H9 (cell line): Measurements from ENCODE around the gene CACNA2D3. TPM values are rescaled to one million over a fixed set of nuclear protein-coding genes. Genes with fewer than 3 reads are reported as not detected.

ENCODE experiments used
- DNase-seq: peaks from one replicate; pipeline ENCODE4 v3.0.0-alpha.2; 2017
- H2AFZ ChIP-seq: one replicate; pipeline ENCODE4 v1.6.1; 2013; ENCODE audit warnings: mild to moderate bottlenecking, low read length, control low read depth, moderate library complexity
- H2AK5ac ChIP-seq: 2 replicates; pipeline ENCODE4 v1.6.1; 2013; ENCODE audit warnings: low read length, control low read depth, mixed read lengths; ENCODE audit not compliant: insufficient read length
- H2BK120ac ChIP-seq: one replicate; pipeline ENCODE4 v1.6.1; 2013; ENCODE audit warnings: low read depth, mild to moderate bottlenecking, low read length, control low read depth, inconsistent platforms; ENCODE audit not compliant: poor library complexity, severe bottlenecking
- H2BK12ac ChIP-seq: 2 replicates; pipeline ENCODE4 v1.6.1; 2013; ENCODE audit warnings: low read length, control low read depth, mixed read lengths, low read depth; ENCODE audit not compliant: insufficient read length
- H2BK15ac ChIP-seq: 2 replicates; pipeline ENCODE4 v1.6.1; 2013; ENCODE audit warnings: low read depth, low read length, control low read depth
- H2BK20ac ChIP-seq: one replicate; pipeline ENCODE4 v1.6.1; 2013; ENCODE audit warnings: low read depth, mild to moderate bottlenecking, low read length, control low read depth, inconsistent platforms; ENCODE audit not compliant: poor library complexity, severe bottlenecking
- H2BK5ac ChIP-seq: 2 replicates; pipeline ENCODE4 v1.6.1; 2013; ENCODE audit warnings: low read length, control low read depth, mixed read lengths; ENCODE audit not compliant: insufficient read length
- H3K14ac ChIP-seq: 2 replicates; pipeline ENCODE4 v1.6.1; 2013; ENCODE audit warnings: low read length, control low read depth; ENCODE audit not compliant: insufficient read depth
- H3K18ac ChIP-seq: 2 replicates; pipeline ENCODE4 v1.6.1; 2013; ENCODE audit warnings: low read depth, mild to moderate bottlenecking, mixed read lengths, low read length, control low read depth; ENCODE audit not compliant: insufficient read length
- H3K23ac ChIP-seq: 2 replicates; pipeline ENCODE4 v1.6.1; 2013; ENCODE audit warnings: low read length, control low read depth, mixed read lengths, low read depth; ENCODE audit not compliant: insufficient read length
- H3K23me2 ChIP-seq: 2 replicates; pipeline ENCODE4 v1.6.1; 2013; ENCODE audit warnings: low read depth, mild to moderate bottlenecking, mixed read lengths, low read length, control low read depth; ENCODE audit not compliant: insufficient read length, poor library complexity, severe bottlenecking
- H3K27ac ChIP-seq: 2 replicates; pipeline ENCODE4 v1.5.1; 2013; ENCODE audit warnings: low read length, control low read depth, mixed read lengths, low read depth; ENCODE audit not compliant: insufficient read length
- H3K27me3 ChIP-seq: 2 replicates; pipeline ENCODE4 v1.6.1; 2013; ENCODE audit warnings: low read length, control low read depth, inconsistent platforms; ENCODE audit not compliant: insufficient read depth
- H3K4ac ChIP-seq: 2 replicates; pipeline ENCODE4 v1.6.1; 2013; ENCODE audit warnings: low read depth, mild to moderate bottlenecking, control low read depth, inconsistent platforms, low read length, moderate library complexity
- H3K4me1 ChIP-seq: 2 replicates; pipeline ENCODE4 v1.6.1; 2013; ENCODE audit warnings: low read length, control low read depth, inconsistent platforms; ENCODE audit not compliant: insufficient read depth
- H3K4me2 ChIP-seq: 2 replicates; pipeline ENCODE4 v1.6.1; 2013; ENCODE audit warnings: low read length, control low read depth, mixed read lengths; ENCODE audit not compliant: insufficient read length, insufficient read depth
- H3K56ac ChIP-seq: 2 replicates; pipeline ENCODE4 v1.6.1; 2013; ENCODE audit warnings: low read depth, mild to moderate bottlenecking, mixed read lengths, low read length, control low read depth; ENCODE audit not compliant: insufficient read length
- H3K79me1 ChIP-seq: 2 replicates; pipeline ENCODE4 v1.6.1; 2013; ENCODE audit warnings: low read depth, mild to moderate bottlenecking, moderate library complexity, low read length, control low read depth, inconsistent platforms; ENCODE audit not compliant: insufficient read depth, poor library complexity, severe bottlenecking
- H3K79me2 ChIP-seq: 2 replicates; pipeline ENCODE4 v1.6.1; 2013; ENCODE audit warnings: low read length, control low read depth, inconsistent platforms; ENCODE audit not compliant: insufficient read depth
- H3K9ac ChIP-seq: 2 replicates; pipeline ENCODE4 v1.6.1; 2013; ENCODE audit warnings: low read length, control low read depth, mixed read lengths; ENCODE audit not compliant: insufficient read length; ENCODE audit errors: extremely low read depth
- H3K9me3 ChIP-seq: one replicate; pipeline ENCODE4 v1.6.1; 2013; ENCODE audit warnings: low read depth, low read length, inconsistent platforms; ENCODE audit not compliant: control insufficient read depth
- H3T11ph ChIP-seq: one replicate; pipeline ENCODE4 v1.6.1; 2013; ENCODE audit warnings: mild to moderate bottlenecking, low read length, control low read depth, inconsistent platforms
- H4K20me1 ChIP-seq: one replicate; pipeline ENCODE4 v1.6.1; 2013; ENCODE audit not compliant: control insufficient read depth, insufficient read length, insufficient read depth
- H4K5ac ChIP-seq: 2 replicates; pipeline ENCODE4 v1.6.1; 2013; ENCODE audit warnings: low read depth, mild to moderate bottlenecking, mixed read lengths, low read length, control low read depth; ENCODE audit not compliant: insufficient read length
- H4K8ac ChIP-seq: replicated peaks from 2 replicates; pipeline ENCODE4 v1.6.1; 2013; ENCODE audit warnings: low read length, control low read depth, mixed read lengths, low read depth; ENCODE audit not compliant: insufficient read length
- H4K91ac ChIP-seq: 2 replicates; pipeline ENCODE4 v1.6.1; 2013; ENCODE audit warnings: low read depth, mild to moderate bottlenecking, moderate library complexity, mixed read lengths, low read length, control low read depth; ENCODE audit not compliant: insufficient read length
- H3K27ac Mint-ChIP-seq, 3 experiments: 2 replicates in 2 of 3; 3 replicates in 1 of 3; pipeline ENCODE4 v1.8.0; 2020 to 2021; ENCODE audit warnings: mixed read lengths in 3 of 3, mild to moderate bottlenecking in 1 of 3, moderate library complexity in 1 of 3
- H3K27me3 Mint-ChIP-seq: 2 replicates; pipeline ENCODE4 v1.8.0; 2021; ENCODE audit warnings: low read depth, mild to moderate bottlenecking, moderate library complexity, mixed read lengths
- H3K36me3 Mint-ChIP-seq, 3 experiments: 2 replicates in 2 of 3; 3 replicates in 1 of 3; pipeline ENCODE4 v1.8.0; 2020 to 2021; ENCODE audit warnings: low read depth in 3 of 3, mixed read lengths in 3 of 3; ENCODE audit not compliant: insufficient read depth in 1 of 3
- H3K4me1 Mint-ChIP-seq, 2 experiments: 2 replicates each; pipeline ENCODE4 v1.8.0; 2020; ENCODE audit warnings: mixed read lengths in 2 of 2
- H3K4me3 Mint-ChIP-seq, 2 experiments: 2 replicates in 1 of 2; 3 replicates in 1 of 2; pipeline ENCODE4 v1.8.0; 2020 to 2021; ENCODE audit warnings: mild to moderate bottlenecking in 2 of 2, mixed read lengths in 2 of 2, moderate library complexity in 1 of 2
- H3K9me3 Mint-ChIP-seq, 2 experiments: 2 replicates in 1 of 2; 3 replicates in 1 of 2; pipeline ENCODE4 v1.8.0; 2020; ENCODE audit warnings: mild to moderate bottlenecking in 2 of 2, mixed read lengths in 2 of 2, moderate library complexity in 1 of 2
- CTCF ChIP-seq: fragments of 200-600 bp; sonication (generic); conservative IDR thresholded peaks from 3 replicates; pipeline ENCODE4 v1.8.0; 2021; ENCODE audit warnings: antibody characterized with exemption, mild to moderate bottlenecking
- WGBS: extraction: QIAGEN DNeasy Blood & Tissue Kit; methylation state at CpG from one replicate; pipeline ENCODE4 v1.1.7; 2013; ENCODE audit warnings: missing lambda C conversion rate, low lambda C conversion rate, mixed read lengths; ENCODE audit not compliant: insufficient read length; ENCODE audit errors: extremely low coverage; 5-methylcytosine and 5-hydroxymethylcytosine counted together
- total RNA-seq: library from RNA; stranded (reverse); gene quantifications from 2 replicates; pipeline ENCODE4 v1.2.1, GENCODE V29; 2021

CACNA2D3 gene
- total RNA-seq, 1 experiment from 2014 or later: 3.2 TPM

GRCh38 chr3:55119268-55119667 lies 996.9 kb downstream of the CACNA2D3 start:
- Histone ChIP-seq H2AFZ (no peak overlapping the region), H3K79me1 (no peaks in the 10 kb centered on the region), H3T11ph (no peak overlapping the region), H3K79me2 (no peaks in the 10 kb centered on the region), H2AK5ac (no peak overlapping the region), H3K4me1 (no peaks in the 10 kb centered on the region), H4K8ac (no peak overlapping the region), H3K56ac (no peak overlapping the region), H3K9me3 (no peaks in the 10 kb centered on the region), H2BK5ac (no peak overlapping the region), H2BK12ac (peak overlapping the region; percentile 18), H3K27ac (no peak overlapping the region), H3K23me2 (no peaks in the 10 kb centered on the region), H2BK20ac (no peak overlapping the region), H3K14ac (no peak overlapping the region), H3K4ac (no peak overlapping the region), H4K91ac (no peak overlapping the region), H3K23ac (no peak overlapping the region), H4K20me1 (no peaks in the 10 kb centered on the region), H3K9ac (no peak overlapping the region), H4K5ac (no peak overlapping the region), H3K27me3 (no peaks in the 10 kb centered on the region), H2BK120ac (no peak overlapping the region), H3K18ac (no peak overlapping the region), H3K4me2 (no peak overlapping the region), H2BK15ac (no peak overlapping the region)
- H3K27ac Mint-ChIP-seq: no peak overlapping the region
- H3K4me1 Mint-ChIP-seq: no peaks in the 10 kb centered on the region
- no peaks in the 10 kb centered on the region for H3K9me3 Mint-ChIP-seq
- WGBS: no CpG with 5 or more reads among the region's 4 CpGs
- DNase-seq: no peak
- TF ChIP-seq CTCF: no peak
- no peaks in the 10 kb centered on the region for H3K36me3 Mint-ChIP-seq
- no peaks in the 10 kb centered on the region; the same call in 1 of the 2 replicates for H3K27me3 Mint-ChIP-seq
- H3K4me3 Mint-ChIP-seq: no peak overlapping the region
